HUES6 (cell line): ENCODE measurements around the gene UGT2B15.
"Not testable (repeated sequence)": the region's sequence is repeated elsewhere in the genome, so short reads cannot be mapped to it uniquely, and the experiment has no call there.

ENCODE experiments used
- H3K27ac ChIP-seq: 2 replicates; pipeline ENCODE4 v1.7.0; 2013; ENCODE audit warnings: low read depth, mild to moderate bottlenecking, low read length, inconsistent platforms
- H3K27me3 ChIP-seq: 2 replicates; pipeline ENCODE4 v1.6.1; 2013; ENCODE audit warnings: low read length; ENCODE audit not compliant: control insufficient read depth, insufficient read depth
- H3K36me3 ChIP-seq: 2 replicates; pipeline ENCODE4 v1.6.1; 2013; ENCODE audit warnings: low read length; ENCODE audit not compliant: control insufficient read depth, insufficient read depth
- H3K4me1 ChIP-seq: 2 replicates; pipeline ENCODE4 v1.6.1; 2013; ENCODE audit warnings: low read length; ENCODE audit not compliant: control insufficient read depth, insufficient read depth
- H3K4me3 ChIP-seq: 2 replicates; pipeline ENCODE4 v1.5.1; 2013; ENCODE audit warnings: low read depth, low read length
- H3K9ac ChIP-seq: one replicate; pipeline ENCODE4 v1.6.1; 2013; ENCODE audit warnings: mild to moderate bottlenecking, low read length
- H3K9me3 ChIP-seq: 2 replicates; pipeline ENCODE4 v1.6.1; 2013; ENCODE audit warnings: low read depth, low read length; ENCODE audit not compliant: control insufficient read depth, insufficient read depth

Gene UGT2B15

DNA sequence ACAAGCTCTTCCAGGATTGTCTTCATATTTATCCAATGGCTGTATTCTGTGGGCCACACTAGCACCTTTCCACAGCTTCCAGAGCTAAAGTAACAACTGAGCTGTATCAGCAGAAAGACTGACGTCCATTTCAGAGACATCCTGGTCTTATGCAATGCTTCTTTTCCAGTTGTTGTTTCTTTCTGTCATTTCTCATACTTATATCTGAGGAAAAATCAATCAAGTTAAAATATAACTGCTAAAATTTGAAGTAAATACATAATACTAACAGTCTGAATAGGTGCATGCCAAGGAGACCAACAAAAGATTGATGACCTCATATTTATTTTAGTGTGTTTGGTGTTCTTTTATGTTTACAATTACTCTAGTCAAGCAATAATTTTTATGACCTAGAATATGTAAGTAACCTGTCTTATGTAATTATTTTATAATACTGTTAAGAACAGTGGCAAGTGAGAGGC lies at the start of gene UGT2B15:
Gene UGT2B15 (minus strand): TSS at position 174 of the 461 bp plus-strand sequence. CDS start 34 bp downstream, at position 140.
- H3K9me3 ChIP-seq, H3K27ac ChIP-seq, H3K9ac ChIP-seq, H3K4me1 ChIP-seq, H3K36me3 ChIP-seq, H3K4me3 ChIP-seq, H3K27me3 ChIP-seq: not testable (repeated sequence)

DNA sequence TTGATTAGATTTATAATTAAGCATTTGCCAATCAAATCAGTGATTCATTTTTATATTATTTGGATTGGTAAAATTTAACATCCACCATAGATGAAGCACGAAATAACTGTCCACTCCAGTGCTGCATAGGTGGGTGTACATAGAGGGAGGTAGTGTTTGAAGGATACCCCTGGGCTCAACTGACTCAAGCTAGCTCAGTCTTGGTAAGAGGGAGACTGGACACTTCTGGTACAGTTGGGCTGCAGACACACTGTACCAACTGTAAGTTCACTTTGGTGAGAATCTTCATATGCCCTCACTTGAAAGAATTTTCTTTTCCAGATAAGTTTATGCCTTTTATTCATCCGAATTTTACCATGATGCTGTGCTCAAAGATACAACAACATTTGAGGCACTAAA lies 48.6 kb upstream of the UGT2B15 start:
- no peaks in the 10 kb centered on the region for H3K36me3 ChIP-seq
- no peak overlapping the region for H3K4me3 ChIP-seq
- peaks cover 4% of the 10 kb centered on the region; the same call in 1 of the 2 replicates for H3K4me1 ChIP-seq
- H3K9me3 ChIP-seq, result peaks cover 8% of the 10 kb centered on the region; the same call in 1 of the 2 replicates
- no peaks in the 10 kb centered on the region for H3K27me3 ChIP-seq
- H3K9ac ChIP-seq, result no peak overlapping the region
- no peak overlapping the region for H3K27ac ChIP-seq

DNA sequence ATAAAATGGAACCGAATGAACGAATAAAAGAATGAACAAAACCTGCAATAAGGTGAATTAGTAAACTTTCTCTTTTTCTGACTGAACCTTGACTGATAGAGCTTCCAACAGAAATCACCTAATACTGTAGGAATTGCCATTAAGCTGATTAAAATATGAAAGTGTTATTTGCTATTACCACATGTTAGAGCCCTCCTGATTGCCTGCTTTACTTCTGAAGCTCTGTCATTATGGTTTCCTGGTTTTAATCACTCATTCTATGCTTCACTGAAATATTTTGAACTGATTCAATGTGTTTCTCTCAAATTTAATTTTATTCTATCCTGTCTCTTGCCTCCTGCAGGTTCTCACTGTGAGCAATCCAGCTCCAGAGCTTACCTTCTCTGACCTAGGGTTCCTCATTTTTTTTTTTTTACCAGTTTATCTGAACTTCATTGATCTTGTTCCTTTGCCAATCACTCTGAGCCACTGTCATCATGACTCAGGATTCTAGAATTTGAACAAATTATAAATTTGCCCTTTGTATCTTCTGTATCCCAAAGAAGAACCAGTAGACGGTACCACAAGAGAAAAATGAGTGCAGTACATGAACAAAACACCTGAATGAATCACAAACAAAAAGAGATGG lies 48.1 kb upstream of the UGT2B15 start:
- Histone ChIP-seq H3K4me1 (peaks cover 4% of the 10 kb centered on the region; the same call in 1 of the 2 replicates), H3K27ac (no peak overlapping the region), H3K9me3 (peaks cover 8% of the 10 kb centered on the region; the same call in 1 of the 2 replicates), H3K9ac (no peak overlapping the region), H3K27me3 (no peaks in the 10 kb centered on the region), H3K36me3 (no peaks in the 10 kb centered on the region), H3K4me3 (no peak overlapping the region)

DNA sequence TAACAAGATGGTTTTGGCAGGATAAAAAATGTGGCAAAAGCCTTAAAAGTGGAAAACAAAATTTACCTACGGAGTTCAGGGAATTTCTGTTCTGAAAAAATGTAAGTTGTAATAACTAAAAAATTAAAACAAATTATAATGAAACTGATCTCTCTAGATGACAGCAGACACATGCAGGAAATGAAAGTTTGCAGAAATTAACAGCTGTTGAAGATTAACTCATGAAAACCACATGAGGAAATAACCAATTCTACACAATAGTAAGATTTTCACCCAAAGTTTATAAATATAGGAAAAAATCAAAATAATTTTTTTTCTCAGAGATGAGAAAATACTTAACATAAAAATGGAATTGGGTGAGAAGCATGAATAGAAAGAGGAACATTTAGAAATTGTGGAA lies 47.5 kb upstream of the UGT2B15 start:
- Histone ChIP-seq H3K4me1 (peaks cover 4% of the 10 kb centered on the region; the same call in 1 of the 2 replicates), H3K4me3 (no peak overlapping the region), H3K27ac (no peak overlapping the region), H3K9me3 (peaks cover 8% of the 10 kb centered on the region; the same call in 1 of the 2 replicates), H3K9ac (no peak overlapping the region), H3K36me3 (no peaks in the 10 kb centered on the region), H3K27me3 (no peaks in the 10 kb centered on the region)

DNA sequence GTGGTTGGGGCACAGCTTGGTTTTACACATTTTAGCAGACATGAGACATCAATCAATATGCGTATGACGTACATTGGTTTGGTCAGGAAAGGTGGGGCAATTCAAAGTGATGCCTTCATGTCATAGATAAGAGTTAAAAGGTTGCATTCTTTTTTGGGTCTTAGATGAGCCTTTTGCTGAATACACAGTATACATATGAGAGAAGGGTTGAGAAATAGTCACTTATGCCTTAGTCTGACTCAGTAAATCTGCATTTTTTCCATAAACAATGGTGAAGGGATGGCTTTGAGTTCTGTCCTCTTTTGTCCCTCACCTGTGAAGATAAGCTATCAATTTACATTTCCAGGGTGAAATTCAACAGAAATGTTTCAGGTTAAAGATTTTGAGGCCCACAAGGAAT lies 43.9 kb upstream of the UGT2B15 start:
- Histone ChIP-seq H3K9me3 (no peaks in the 10 kb centered on the region), H3K4me1 (peaks cover 4% of the 10 kb centered on the region; the same call in 1 of the 2 replicates), H3K36me3 (no peaks in the 10 kb centered on the region), H3K4me3 (no peak overlapping the region), H3K27ac (no peak overlapping the region; the same call in 1 of the 2 replicates), H3K27me3 (no peaks in the 10 kb centered on the region), H3K9ac (no peak overlapping the region)

DNA sequence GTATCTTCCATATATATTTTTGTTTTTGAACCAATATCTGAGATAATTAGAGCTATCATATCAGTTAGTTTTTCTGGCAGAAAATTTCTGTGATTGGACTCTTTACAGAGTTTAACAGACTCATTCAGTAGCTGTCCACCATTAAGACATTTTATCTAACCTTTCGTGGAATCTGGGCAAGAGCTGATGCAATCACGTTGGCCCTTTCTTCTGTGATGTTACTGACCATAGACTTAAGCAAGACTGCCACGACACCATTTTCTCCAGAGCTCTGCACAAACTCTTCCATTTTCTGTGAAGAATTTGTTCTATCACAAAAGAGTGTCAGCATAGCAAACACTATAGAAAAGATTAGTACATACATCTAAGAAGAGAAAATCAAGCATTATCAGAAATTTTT lies 41.8 kb upstream of the UGT2B15 start:
- Histone ChIP-seq H3K4me3 (no peak overlapping the region), H3K9me3 (no peaks in the 10 kb centered on the region), H3K9ac (no peak overlapping the region), H3K4me1 (peaks cover 4% of the 10 kb centered on the region; the same call in 1 of the 2 replicates), H3K27ac (no peak overlapping the region), H3K36me3 (no peaks in the 10 kb centered on the region), H3K27me3 (no peaks in the 10 kb centered on the region)

DNA sequence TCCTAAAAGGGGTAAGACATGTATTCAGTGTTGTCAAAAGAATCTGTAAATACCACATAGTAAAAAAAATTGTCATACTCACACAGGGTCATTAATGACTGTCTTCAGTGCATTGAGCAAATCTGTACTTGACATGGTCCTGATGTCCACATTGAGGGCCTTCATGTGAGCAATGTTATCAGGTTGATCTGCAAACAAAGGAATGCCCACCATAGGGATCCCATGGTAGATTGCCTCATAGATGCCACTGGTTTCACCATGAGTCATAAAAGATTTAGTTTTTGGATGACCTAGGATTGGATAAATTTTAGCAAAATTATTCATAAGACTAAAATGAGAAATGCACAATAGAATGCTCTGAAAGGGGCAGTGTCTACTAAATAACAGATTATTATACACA lies 38.1 kb upstream of the UGT2B15 start:
- Histone ChIP-seq H3K27ac (no peak overlapping the region), H3K36me3 (no peaks in the 10 kb centered on the region), H3K9ac (no peak overlapping the region), H3K9me3 (peaks cover 9% of the 10 kb centered on the region), H3K27me3 (no peaks in the 10 kb centered on the region), H3K4me1 (no peaks in the 10 kb centered on the region), H3K4me3 (no peak overlapping the region)

DNA sequence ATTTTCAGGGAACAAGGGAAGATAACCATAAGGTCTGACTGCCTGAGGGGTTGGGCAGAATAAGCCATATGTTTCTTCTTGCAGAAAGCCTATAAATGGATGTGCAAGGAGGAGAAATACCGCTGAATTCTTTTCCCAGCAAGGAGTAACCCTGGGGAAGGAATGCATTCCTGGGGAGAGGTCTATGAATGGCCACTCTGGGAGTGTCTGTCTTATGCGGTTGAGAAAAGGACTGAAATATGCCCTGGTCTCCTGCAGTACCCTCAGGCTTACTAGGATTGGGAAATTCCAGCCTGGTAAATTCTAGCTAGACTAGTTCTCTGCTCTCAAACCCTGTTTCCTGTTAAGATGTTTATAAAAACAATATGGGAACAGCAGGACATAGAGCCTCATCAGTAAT lies 32.7 kb upstream of the UGT2B15 start:
- H3K4me1 ChIP-seq, H3K27me3 ChIP-seq, H3K36me3 ChIP-seq, H3K4me3 ChIP-seq, H3K9ac ChIP-seq, H3K27ac ChIP-seq: not testable (repeated sequence)
- H3K9me3 ChIP-seq, result peaks cover 14% of the 10 kb centered on the region

DNA sequence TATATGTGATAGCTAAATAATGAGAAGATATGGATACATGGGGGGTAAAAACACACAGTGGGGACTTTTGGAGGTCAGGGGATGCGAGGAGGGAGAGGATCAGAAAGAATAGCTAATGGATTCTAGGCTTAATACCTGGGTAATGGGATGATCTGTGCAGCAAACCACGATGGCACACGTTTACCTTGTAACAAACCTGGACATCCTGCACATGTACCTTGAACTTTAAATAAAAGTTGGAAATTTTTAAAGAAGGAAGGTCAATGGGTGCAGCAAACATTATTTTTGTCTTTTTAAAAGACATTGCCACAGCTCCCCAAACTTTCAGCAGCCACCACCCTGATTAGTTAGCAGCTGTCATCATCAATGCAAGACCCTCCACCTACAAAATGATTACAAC lies 29.7 kb upstream of the UGT2B15 start:
- H3K9ac ChIP-seq, result no peak overlapping the region
- H3K9me3 ChIP-seq, result peaks cover 14% of the 10 kb centered on the region
- no peaks in the 10 kb centered on the region for H3K4me1 ChIP-seq
- no peaks in the 10 kb centered on the region for H3K27me3 ChIP-seq
- no peak overlapping the region for H3K4me3 ChIP-seq
- no peak overlapping the region for H3K27ac ChIP-seq
- no peaks in the 10 kb centered on the region for H3K36me3 ChIP-seq

DNA sequence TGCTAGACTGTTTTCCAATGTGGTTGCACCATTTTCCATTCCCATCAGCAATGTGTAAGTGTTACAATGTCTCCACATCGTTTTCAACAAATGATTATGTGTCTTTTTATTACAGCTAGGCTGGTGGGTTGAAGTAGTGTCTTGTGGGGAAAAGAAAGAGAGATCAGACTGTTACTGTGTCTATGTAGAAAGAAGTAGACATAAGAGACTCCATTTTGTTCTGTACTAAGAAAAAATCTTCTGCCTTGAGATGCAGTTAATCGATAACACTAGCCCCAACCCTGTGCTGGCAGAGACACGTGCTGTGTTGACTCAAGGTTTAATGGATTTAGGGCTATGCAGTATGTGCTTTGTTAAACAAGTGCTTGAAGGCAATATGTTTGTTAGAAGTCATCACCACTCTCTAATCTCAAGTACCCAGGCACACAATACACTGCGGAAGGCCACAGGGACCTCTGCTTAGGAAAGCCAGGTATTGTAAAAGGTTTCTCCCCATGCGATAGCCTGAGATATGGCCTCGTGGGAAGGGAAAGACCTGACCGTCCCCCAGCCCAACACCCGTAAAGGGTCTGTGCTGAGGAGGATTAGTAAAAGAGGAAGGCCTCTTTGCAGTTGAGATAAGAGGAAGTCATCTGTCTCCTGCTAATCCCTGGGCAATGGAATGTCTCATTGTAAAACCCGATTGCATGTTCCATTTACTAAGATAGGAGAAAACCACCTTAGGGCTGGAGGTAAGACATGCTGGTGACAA lies 23.0 kb upstream of the UGT2B15 start:
- Histone ChIP-seq H3K9me3 (peaks cover 20% of the 10 kb centered on the region), H3K4me3 (no peak overlapping the region), H3K27ac (no peak overlapping the region), H3K36me3 (no peaks in the 10 kb centered on the region), H3K4me1 (peaks cover 2% of the 10 kb centered on the region; the same call in 1 of the 2 replicates), H3K9ac (no peak overlapping the region), H3K27me3 (no peaks in the 10 kb centered on the region)

DNA sequence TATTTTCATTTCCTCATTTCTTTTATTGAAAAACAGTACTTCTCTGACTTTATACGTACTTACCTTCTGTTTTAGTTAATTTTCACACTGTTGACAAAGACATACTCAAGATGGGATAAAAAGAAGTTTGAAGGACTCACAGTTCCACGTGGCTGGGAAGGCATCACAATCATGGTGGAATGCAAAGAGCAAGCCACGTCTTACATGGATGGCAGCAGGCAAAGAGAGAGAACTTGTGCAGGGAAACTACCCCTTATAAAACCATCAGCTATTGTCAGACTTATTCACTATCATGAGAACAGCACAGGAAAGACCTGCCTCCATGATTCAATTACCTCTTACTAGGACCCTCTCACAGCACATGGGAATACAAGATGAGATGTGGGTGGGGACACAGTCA lies 20.7 kb upstream of the UGT2B15 start:
- Histone ChIP-seq H3K4me1 (peaks cover 2% of the 10 kb centered on the region; the same call in 1 of the 2 replicates), H3K4me3 (no peak overlapping the region), H3K36me3 (no peaks in the 10 kb centered on the region), H3K9me3 (peaks cover 20% of the 10 kb centered on the region), H3K27ac (no peak overlapping the region), H3K9ac (no peak overlapping the region), H3K27me3 (no peaks in the 10 kb centered on the region)
